Measurements from ENCODE around the gene IL17REL.
"Not testable (repeated sequence)": the region's sequence is repeated elsewhere in the genome, so short reads cannot be mapped to it uniquely, and the experiment has no call there.

Gene IL17REL

DNA sequence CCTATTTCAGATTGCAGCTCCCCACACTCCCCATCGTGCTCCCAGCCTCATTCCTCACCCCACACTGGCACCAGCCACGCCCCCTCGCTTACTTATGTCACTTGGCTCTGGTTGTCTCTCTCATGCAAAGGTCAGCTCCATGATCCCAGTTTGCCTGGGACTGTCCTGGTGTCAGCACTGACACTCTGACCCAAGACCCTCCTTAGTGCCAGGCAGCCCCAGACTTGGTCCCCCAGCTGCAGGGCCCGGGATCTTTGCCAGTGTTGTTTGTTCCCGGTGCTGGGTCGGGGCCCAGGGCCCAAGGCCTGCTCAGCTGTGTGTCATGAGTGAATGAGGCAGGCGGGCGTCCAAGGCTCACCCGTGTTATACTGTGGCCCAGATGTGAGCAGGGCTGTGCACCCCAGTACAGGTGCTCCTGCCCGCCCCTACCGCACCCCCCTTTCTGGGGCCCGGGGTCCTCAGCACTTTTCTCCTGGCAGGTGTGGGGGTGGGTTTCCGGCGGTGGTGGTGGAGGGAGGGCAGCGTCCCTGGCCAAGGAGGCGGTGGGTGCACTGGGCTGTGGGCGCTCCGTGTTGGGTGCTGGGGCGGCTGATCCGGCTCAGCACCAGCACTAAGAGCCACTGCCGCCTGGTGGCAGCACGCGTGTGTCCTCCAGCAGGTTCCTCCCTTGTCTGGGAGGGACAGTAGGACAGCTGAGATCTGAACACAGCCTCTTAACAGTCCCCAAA lies 19.5 kb downstream of the IL17REL start:
- H3K36me3 ChIP-seq (ENCODE audit: insufficient read depth, low read length) = no peaks in the 10 kb centered on the region
- H3K9me3 ChIP-seq (ENCODE audit: low read length) = no peaks in the 10 kb centered on the region
- no peak overlapping the region for H3K4me3 ChIP-seq (ENCODE audit: low read length)
- H2AFZ ChIP-seq (ENCODE audit: low read depth, low read length) = no peak overlapping the region
- H3K27me3 ChIP-seq (ENCODE audit: insufficient read depth, low read length) = peaks cover 7% of the 10 kb centered on the region
- no peaks in the 10 kb centered on the region for H3K4me1 ChIP-seq (ENCODE audit: insufficient read depth, low read length)

- peaks cover 6% of the 10 kb centered on the region for H3K27me3 ChIP-seq (ENCODE audit: insufficient read depth, low read length)
- no peaks in the 10 kb centered on the region for H3K4me1 ChIP-seq (ENCODE audit: insufficient read depth, low read length)
- H3K4me3 ChIP-seq (ENCODE audit: low read length) = no peak overlapping the region
- no peaks in the 10 kb centered on the region for H3K36me3 ChIP-seq (ENCODE audit: insufficient read depth, low read length)
- no peaks in the 10 kb centered on the region for H3K9me3 ChIP-seq (ENCODE audit: low read length)
- no peak overlapping the region for H2AFZ ChIP-seq (ENCODE audit: low read depth, low read length)
Measured at GRCh38 chr22:49991907-49992533, 20.5 kb downstream of the IL17REL start.

GRCh38 chr22:49991167-49991566 lies 21.4 kb downstream of the IL17REL start:
- Histone ChIP-seq H3K4me1 (ENCODE audit: insufficient read depth, low read length) (no peaks in the 10 kb centered on the region), H3K27me3 (ENCODE audit: insufficient read depth, low read length) (no peaks in the 10 kb centered on the region), H3K4me3 (ENCODE audit: low read length) (no peak overlapping the region), H3K9me3 (ENCODE audit: low read length) (no peaks in the 10 kb centered on the region), H3K36me3 (ENCODE audit: insufficient read depth, low read length) (no peaks in the 10 kb centered on the region), H2AFZ (ENCODE audit: low read depth, low read length) (no peak overlapping the region)

DNA sequence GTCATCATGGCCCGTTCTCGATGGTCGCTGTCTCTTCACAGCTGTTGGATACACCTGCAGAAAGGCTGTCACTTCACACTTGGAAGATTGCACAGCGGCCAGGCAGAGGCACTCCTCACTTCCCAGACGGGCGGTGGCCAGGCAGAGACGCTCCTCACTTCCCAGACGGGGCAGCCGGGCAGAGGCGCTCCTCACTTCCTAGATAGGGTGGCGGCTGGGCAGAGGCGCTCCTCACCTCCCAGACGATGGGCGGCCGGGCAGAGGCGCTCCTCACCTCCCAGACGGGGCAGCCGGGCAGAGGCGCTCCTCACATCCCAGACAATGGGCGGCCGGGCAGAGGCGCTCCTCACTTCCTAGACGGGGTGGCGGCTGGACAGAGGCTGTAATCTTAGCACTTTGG lies 22.7 kb downstream of the IL17REL start:
- H3K4me1 ChIP-seq (ENCODE audit: insufficient read depth, low read length); H3K36me3 ChIP-seq (ENCODE audit: insufficient read depth, low read length); H3K27me3 ChIP-seq (ENCODE audit: insufficient read depth, low read length): not testable (repeated sequence)

DNA sequence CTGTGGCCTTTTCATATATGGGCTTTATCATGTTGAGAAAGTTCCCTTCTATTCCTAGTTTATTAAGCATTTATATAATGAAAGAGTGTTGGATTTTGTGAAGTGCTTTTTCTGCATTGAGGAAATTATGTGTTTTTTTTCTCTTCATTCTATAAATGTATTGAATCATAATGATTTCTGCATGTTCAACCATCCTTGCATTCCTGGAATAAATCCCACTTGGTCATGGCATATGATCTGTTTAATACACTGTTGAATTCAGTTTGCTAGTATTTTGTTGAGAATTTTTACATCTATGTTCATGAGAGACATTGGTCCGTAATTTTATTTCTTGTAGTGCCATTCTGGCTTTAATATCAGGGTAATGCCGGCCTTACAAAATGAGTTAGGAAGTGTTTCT lies 26.2 kb downstream of the IL17REL start:
- peaks cover 5% of the 10 kb centered on the region for H3K9me3 ChIP-seq (ENCODE audit: low read length)
- no peak overlapping the region for H2AFZ ChIP-seq (ENCODE audit: low read depth, low read length)
- H3K4me3 ChIP-seq (ENCODE audit: low read length) = no peak overlapping the region
- no peaks in the 10 kb centered on the region for H3K4me1 ChIP-seq (ENCODE audit: insufficient read depth, low read length)
- peaks cover 10% of the 10 kb centered on the region for H3K27me3 ChIP-seq (ENCODE audit: insufficient read depth, low read length)
- H3K36me3 ChIP-seq (ENCODE audit: insufficient read depth, low read length) = no peaks in the 10 kb centered on the region

More for the DNA sequence above, 22.7 kb downstream of the IL17REL start:
- not testable (repeated sequence) for H3K4me3 ChIP-seq (ENCODE audit: low read length); H3K9me3 ChIP-seq (ENCODE audit: low read length); H2AFZ ChIP-seq (ENCODE audit: low read depth, low read length)

GRCh38 chr22:49983148-49984042 lies 29.2 kb downstream of the IL17REL start:
- Histone ChIP-seq H3K4me3 (ENCODE audit: low read length) (no peak overlapping the region), H3K9me3 (ENCODE audit: low read length) (peaks cover 5% of the 10 kb centered on the region), H3K36me3 (ENCODE audit: insufficient read depth, low read length) (no peaks in the 10 kb centered on the region), H2AFZ (ENCODE audit: low read depth, low read length) (no peak overlapping the region), H3K27me3 (ENCODE audit: insufficient read depth, low read length) (peaks cover 10% of the 10 kb centered on the region), H3K4me1 (ENCODE audit: insufficient read depth, low read length) (no peaks in the 10 kb centered on the region)

GRCh38 chr22:49981799-49982198 lies 30.8 kb downstream of the IL17REL start:
- H3K9me3 ChIP-seq (ENCODE audit: low read length); H3K4me1 ChIP-seq (ENCODE audit: insufficient read depth, low read length); H2AFZ ChIP-seq (ENCODE audit: low read depth, low read length); H3K36me3 ChIP-seq (ENCODE audit: insufficient read depth, low read length); H3K4me3 ChIP-seq (ENCODE audit: low read length); H3K27me3 ChIP-seq (ENCODE audit: insufficient read depth, low read length): not testable (repeated sequence)

GRCh38 chr22:49979587-49980264 lies 32.8 kb downstream of the IL17REL start:
- Histone ChIP-seq H3K4me1 (ENCODE audit: insufficient read depth, low read length) (no peaks in the 10 kb centered on the region), H3K27me3 (ENCODE audit: insufficient read depth, low read length) (peaks cover 8% of the 10 kb centered on the region), H3K36me3 (ENCODE audit: insufficient read depth, low read length) (no peaks in the 10 kb centered on the region), H3K9me3 (ENCODE audit: low read length) (peaks cover 2% of the 10 kb centered on the region), H2AFZ (ENCODE audit: low read depth, low read length) (no peak overlapping the region), H3K4me3 (ENCODE audit: low read length) (no peak overlapping the region)

GRCh38 chr22:49977578-49977977 lies 35.0 kb downstream of the IL17REL start:
- no peak overlapping the region for H3K4me3 ChIP-seq (ENCODE audit: low read length)
- H3K9me3 ChIP-seq (ENCODE audit: low read length) = peaks cover 1% of the 10 kb centered on the region
- no peaks in the 10 kb centered on the region for H3K36me3 ChIP-seq (ENCODE audit: insufficient read depth, low read length)
- H3K4me1 ChIP-seq (ENCODE audit: insufficient read depth, low read length) = no peaks in the 10 kb centered on the region
- H3K27me3 ChIP-seq (ENCODE audit: insufficient read depth, low read length) = no peaks in the 10 kb centered on the region
- H2AFZ ChIP-seq (ENCODE audit: low read depth, low read length) = no peak overlapping the region

DNA sequence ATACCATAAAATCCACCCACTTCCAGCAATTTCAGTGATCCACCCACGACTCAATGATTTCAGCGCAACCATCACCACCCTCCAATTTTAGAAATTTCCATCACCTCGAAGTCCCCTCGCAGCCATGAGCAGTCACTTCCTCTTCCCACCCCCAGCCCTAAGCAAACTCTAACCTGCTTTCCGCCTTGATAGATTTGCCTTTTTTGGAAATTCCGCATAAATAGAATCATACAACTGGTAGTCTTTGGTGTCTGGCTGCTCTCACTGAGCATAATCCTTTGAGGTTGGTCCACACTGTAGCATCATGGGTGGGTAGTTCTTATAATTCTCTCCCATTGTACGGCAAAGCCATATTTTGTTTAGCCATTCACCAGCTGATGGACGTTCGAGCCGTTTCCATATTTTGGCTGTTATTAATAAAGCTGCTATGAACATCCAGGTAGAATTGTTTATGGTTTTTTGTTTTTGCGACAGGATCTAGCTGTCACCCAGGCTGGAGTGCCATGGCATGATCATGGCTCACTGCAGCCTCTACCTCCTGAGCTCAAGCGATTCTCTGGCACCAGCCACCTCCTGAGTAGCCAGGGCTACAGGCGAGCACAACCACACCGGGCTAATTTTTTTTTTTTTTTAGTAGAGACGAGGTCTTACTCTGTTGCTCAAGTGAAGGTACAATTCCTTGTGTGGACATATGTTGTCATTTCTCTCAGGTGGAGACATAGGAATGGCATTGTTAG lies 36.0 kb downstream of the IL17REL start:
- no peaks in the 10 kb centered on the region for H3K9me3 ChIP-seq (ENCODE audit: low read length)
- H3K36me3 ChIP-seq (ENCODE audit: insufficient read depth, low read length) = no peaks in the 10 kb centered on the region
- H3K4me3 ChIP-seq (ENCODE audit: low read length) = no peak overlapping the region
- no peaks in the 10 kb centered on the region for H3K27me3 ChIP-seq (ENCODE audit: insufficient read depth, low read length)
- no peak overlapping the region for H2AFZ ChIP-seq (ENCODE audit: low read depth, low read length)
- H3K4me1 ChIP-seq (ENCODE audit: insufficient read depth, low read length) = no peaks in the 10 kb centered on the region

- Histone ChIP-seq H3K9me3 (ENCODE audit: low read length) (no peaks in the 10 kb centered on the region), H3K4me1 (ENCODE audit: insufficient read depth, low read length) (peaks cover 3% of the 10 kb centered on the region), H2AFZ (ENCODE audit: low read depth, low read length) (no peak overlapping the region), H3K27me3 (ENCODE audit: insufficient read depth, low read length) (no peaks in the 10 kb centered on the region), H3K36me3 (ENCODE audit: insufficient read depth, low read length) (no peaks in the 10 kb centered on the region), H3K4me3 (ENCODE audit: low read length) (no peak overlapping the region)
Measured at GRCh38 chr22:49975543-49976389, 36.8 kb downstream of the IL17REL start.
